ENCODE data around the gene LRP8. TPM values are rescaled to one million over a fixed set of nuclear protein-coding genes. Genes with fewer than 3 reads are reported as not detected.

The LRP8 gene
- total and polyA plus RNA-seq, 5 experiments from 2014 or later = 0.75 to 11.7 (median 1.4) TPM

DNA sequence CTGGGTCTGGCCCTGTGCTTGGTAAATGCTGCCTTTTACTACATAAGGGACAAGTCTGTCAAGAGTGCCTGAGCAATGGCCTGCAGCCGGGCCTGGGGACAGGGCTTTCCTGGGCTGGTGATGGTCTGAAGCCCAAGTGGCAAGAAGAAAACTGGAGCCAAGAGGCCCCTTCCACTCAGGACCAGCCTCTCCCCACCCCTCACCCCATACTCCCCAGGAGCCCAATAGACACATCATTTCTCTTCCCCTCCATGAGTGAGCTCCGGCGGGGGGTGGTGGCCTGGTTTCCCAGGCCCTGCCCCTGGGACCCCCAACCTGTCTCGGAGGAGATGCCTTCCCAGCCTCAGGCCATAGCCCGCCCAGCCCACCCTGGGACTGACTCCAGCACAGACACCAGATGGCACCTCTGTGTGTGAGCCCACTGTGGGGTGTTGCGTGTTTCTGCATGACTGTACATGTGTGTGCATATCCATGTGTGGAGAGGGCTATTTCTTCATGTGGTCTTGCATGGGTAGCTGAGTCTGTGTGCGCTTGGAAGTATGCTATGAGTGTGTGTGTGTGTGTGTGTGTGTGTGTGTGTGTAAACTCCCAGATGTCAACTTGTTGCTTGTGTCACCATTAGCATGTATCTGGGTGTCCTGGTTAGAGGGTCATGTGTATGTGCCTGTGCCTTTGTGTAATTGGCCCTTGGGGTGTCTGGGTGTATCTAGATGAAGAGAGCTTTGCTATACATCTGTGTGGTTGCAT is 14.3 kb upstream of the LRP8 start:
- no peaks in the 10 kb centered on the region for H3K4me1 Mint-ChIP-seq
- peaks cover 0 to 2% (median 0%) of the 10 kb centered on the region in 9 donors for H3K9me3 Mint-ChIP-seq
- H3K4me3 Mint-ChIP-seq = no peak overlapping the region
- H3K27me3 Mint-ChIP-seq = peaks cover 0 to 3% (median 0%) of the 10 kb centered on the region in 5 donors
- H3K36me3 Mint-ChIP-seq = no peaks in the 10 kb centered on the region
- ATAC-seq (no peak), DNase-seq (peak in 1 of 10 donors; percentile 8)
- no peak overlapping the region for H3K27ac Mint-ChIP-seq
- POLR2A ChIA-PET = no interaction called here

DNA sequence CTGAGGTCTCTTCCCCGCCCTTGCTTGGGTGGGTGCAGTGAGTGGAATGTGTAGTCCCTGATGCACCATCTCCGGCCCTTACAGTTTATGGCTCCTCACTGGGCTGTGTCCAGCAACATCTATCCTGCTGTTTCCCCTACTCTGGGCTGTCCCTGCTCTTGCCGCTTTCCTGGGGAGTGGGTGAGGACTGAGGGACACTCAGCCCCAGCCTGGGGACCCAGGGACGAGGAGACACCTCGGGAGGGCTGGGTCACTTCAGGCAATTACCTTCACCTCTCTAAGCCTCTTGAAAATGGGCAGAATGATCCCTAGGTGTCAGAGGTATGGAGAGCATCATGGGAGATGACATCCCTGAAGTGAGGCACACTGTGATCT is 13.6 kb upstream of the LRP8 start:
- Mint-ChIP-seq H3K27ac (no peak overlapping the region), H3K9me3 (peaks cover 0 to 2% (median 0%) of the 10 kb centered on the region in 9 donors), H3K4me1 (no peaks in the 10 kb centered on the region), H3K27me3 (peaks cover 0 to 3% (median 0%) of the 10 kb centered on the region in 5 donors), H3K36me3 (no peaks in the 10 kb centered on the region), H3K4me3 (no peak overlapping the region)
- no peak for DNase-seq
- POLR2A ChIA-PET = no interaction called here
- no peak for ATAC-seq

DNA sequence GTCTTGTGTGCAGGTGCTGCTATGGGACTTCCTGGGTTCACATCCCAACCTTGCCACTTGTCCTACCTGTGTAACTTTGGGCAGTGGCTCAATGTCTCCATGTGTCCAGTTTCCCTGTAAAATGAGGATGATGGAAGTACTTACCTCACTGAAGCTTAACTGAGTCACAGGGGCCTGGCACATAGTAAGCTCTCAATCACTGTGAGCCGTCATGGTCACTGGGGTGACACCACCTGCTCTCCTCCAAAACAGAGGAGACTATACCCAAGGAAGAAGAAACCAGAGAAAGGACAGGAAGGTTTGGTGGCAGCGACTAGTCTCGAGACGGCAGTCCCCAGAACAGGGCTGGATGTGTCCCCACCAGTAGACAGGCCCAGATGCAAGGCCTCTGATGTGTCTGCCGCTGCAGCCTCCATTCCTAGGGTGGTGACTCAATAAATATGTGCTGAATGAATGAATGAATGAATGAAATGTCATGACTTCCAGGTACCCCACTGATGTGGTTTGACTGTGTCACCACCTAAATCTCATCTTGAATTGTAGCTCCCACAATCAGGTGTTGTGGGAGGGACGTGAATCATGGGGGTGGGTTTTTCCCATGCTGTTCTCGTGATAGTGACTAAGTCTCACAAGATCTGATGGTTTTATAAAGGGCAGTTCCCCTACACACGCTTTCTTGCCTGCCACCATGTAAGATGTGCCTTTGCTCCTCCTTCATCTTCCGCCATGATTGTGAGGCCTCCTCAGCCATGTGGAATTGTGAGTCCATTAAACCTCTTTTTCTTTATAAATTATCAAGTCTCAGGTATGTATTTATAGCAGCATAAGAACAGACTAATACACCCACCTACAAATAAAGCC is 13.0 kb upstream of the LRP8 start:
- POLR2A ChIA-PET = no interaction called here
- H3K27ac Mint-ChIP-seq = no peak overlapping the region
- H3K4me1 Mint-ChIP-seq = no peaks in the 10 kb centered on the region
- peaks cover 0 to 3% (median 0%) of the 10 kb centered on the region in 5 donors for H3K27me3 Mint-ChIP-seq
- H3K36me3 Mint-ChIP-seq = no peaks in the 10 kb centered on the region
- H3K4me3 Mint-ChIP-seq = no peak overlapping the region
- DNase-seq = no peak
- H3K9me3 Mint-ChIP-seq = peaks cover 0 to 2% (median 0%) of the 10 kb centered on the region in 9 donors
- ATAC-seq = no peak

- Mint-ChIP-seq H3K9me3 (peaks cover 0 to 2% (median 0%) of the 10 kb centered on the region in 9 donors), H3K4me3 (no peak overlapping the region), H3K36me3 (no peaks in the 10 kb centered on the region), H3K27me3 (peaks cover 0 to 3% (median 0%) of the 10 kb centered on the region in 5 donors), H3K27ac (peak overlapping the region in 1 of 10 donors; percentile 60), H3K4me1 (peaks cover under 1 to 5% (median 3%) of the 10 kb centered on the region in 4 donors)
- DNase-seq (peak in 1 of 10 donors; percentile 7), ATAC-seq (no peak)
- POLR2A ChIA-PET = no interaction called here
Observed at GRCh38 chr1:53339736-53340635, 12.1 kb upstream of the LRP8 start.

GRCh38 chr1:53338423-53338822 is 10.6 kb upstream of the LRP8 start:
- no peak overlapping the region for H3K4me3 Mint-ChIP-seq
- no peak for ATAC-seq
- no peak for DNase-seq
- no peak overlapping the region for H3K27ac Mint-ChIP-seq
- peaks cover 0 to 3% (median 0%) of the 10 kb centered on the region in 5 donors for H3K27me3 Mint-ChIP-seq
- peaks cover 0 to 2% (median 0%) of the 10 kb centered on the region in 9 donors for H3K9me3 Mint-ChIP-seq
- POLR2A ChIA-PET = no interaction called here
- no peaks in the 10 kb centered on the region for H3K36me3 Mint-ChIP-seq
- H3K4me1 Mint-ChIP-seq = peaks cover 3 to 10% (median 9%) of the 10 kb centered on the region in 4 donors

- Mint-ChIP-seq H3K36me3 (no peaks in the 10 kb centered on the region), H3K27ac (no peak overlapping the region), H3K4me3 (no peak overlapping the region), H3K4me1 (peaks cover 5 to 10% (median 9%) of the 10 kb centered on the region in 4 donors), H3K27me3 (peaks cover 0 to 3% (median 0%) of the 10 kb centered on the region in 5 donors), H3K9me3 (peaks cover 0 to 2% (median 0%) of the 10 kb centered on the region in 9 donors)
- POLR2A ChIA-PET = no interaction called here
- no peak for ATAC-seq
- no peak for DNase-seq
Observed at GRCh38 chr1:53337499-53337898, 9.6 kb upstream of the LRP8 start.

- ATAC-seq (no peak), DNase-seq (no peak)
- H3K27ac Mint-ChIP-seq = no peak overlapping the region
- peaks cover 0 to 3% (median 0%) of the 10 kb centered on the region in 5 donors for H3K27me3 Mint-ChIP-seq
- POLR2A ChIA-PET = no interaction called here
- H3K4me1 Mint-ChIP-seq = peaks cover 7 to 10% (median 9%) of the 10 kb centered on the region in 4 donors
- no peaks in the 10 kb centered on the region for H3K36me3 Mint-ChIP-seq
- H3K9me3 Mint-ChIP-seq = peaks cover 0 to 2% (median 0%) of the 10 kb centered on the region in 9 donors
- no peak overlapping the region for H3K4me3 Mint-ChIP-seq
Observed at GRCh38 chr1:53336146-53336545, 8.3 kb upstream of the LRP8 start.

DNA sequence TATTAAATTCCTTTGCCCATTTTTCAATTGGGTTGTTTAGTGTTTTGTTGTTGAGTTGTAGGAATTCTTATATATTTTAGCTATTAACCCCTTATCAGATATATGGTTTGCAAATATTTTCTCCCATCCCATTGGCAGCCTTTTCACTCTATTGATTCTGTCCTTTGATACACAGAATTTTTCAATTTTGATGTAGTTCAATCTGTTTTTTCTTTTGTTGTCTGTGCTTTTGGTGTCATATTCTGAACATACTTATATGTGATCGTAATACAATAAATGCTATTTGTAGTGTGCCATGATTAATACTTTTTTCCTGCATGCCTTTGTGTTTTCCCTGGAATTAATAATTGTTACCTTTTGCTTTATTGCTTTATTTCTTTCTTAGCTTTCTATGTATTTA is 7.8 kb upstream of the LRP8 start:
- peaks cover 7 to 10% (median 9%) of the 10 kb centered on the region in 4 donors for H3K4me1 Mint-ChIP-seq
- H3K9me3 Mint-ChIP-seq = peaks cover 0 to 2% (median 0%) of the 10 kb centered on the region in 9 donors
- no peak overlapping the region for H3K27ac Mint-ChIP-seq
- ATAC-seq (no peak), DNase-seq (no peak)
- H3K36me3 Mint-ChIP-seq = no peaks in the 10 kb centered on the region
- no peak overlapping the region for H3K4me3 Mint-ChIP-seq
- H3K27me3 Mint-ChIP-seq = peaks cover 0 to 3% (median 0%) of the 10 kb centered on the region in 5 donors
- POLR2A ChIA-PET = no interaction called here

- peak in 1 of 2 donors; percentile 45 for ATAC-seq
- no peaks in the 10 kb centered on the region for H3K36me3 Mint-ChIP-seq
- no peaks in the 10 kb centered on the region for H3K9me3 Mint-ChIP-seq
- H3K27ac Mint-ChIP-seq = no peak overlapping the region
- no peak for DNase-seq
- H3K27me3 Mint-ChIP-seq = no peaks in the 10 kb centered on the region
- no peak overlapping the region for H3K4me3 Mint-ChIP-seq
- H3K4me1 Mint-ChIP-seq = peaks cover 7 to 10% (median 9%) of the 10 kb centered on the region in 4 donors
- POLR2A ChIA-PET = no interaction called here
Observed at GRCh38 chr1:53334781-53335180, 6.9 kb upstream of the LRP8 start.

DNA sequence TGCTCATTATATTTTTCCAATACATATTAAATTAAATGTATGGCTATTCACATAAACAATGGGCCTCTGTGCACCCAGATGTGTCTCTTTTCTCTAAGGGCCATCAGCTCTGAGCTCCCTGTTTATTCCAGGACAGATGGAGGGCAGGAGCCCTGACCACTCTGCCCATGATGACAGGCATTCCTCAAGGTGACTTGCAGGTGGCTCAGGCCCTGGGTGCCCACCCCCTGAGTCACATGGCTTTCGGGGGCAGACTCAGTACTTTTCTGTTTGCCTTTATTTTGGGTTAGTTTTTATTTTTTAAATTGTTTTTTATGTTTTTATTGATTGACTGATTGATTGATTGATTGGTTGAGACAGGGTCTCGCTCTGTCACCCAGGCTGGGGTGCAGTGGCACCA is 6.4 kb upstream of the LRP8 start:
- Mint-ChIP-seq H3K27me3 (no peaks in the 10 kb centered on the region), H3K36me3 (no peaks in the 10 kb centered on the region), H3K27ac (no peak overlapping the region), H3K4me3 (no peak overlapping the region), H3K4me1 (peaks cover 8 to 10% (median 10%) of the 10 kb centered on the region in 4 donors), H3K9me3 (no peaks in the 10 kb centered on the region)
- DNase-seq (no peak), ATAC-seq (no peak)
- POLR2A ChIA-PET = no interaction called here

DNA sequence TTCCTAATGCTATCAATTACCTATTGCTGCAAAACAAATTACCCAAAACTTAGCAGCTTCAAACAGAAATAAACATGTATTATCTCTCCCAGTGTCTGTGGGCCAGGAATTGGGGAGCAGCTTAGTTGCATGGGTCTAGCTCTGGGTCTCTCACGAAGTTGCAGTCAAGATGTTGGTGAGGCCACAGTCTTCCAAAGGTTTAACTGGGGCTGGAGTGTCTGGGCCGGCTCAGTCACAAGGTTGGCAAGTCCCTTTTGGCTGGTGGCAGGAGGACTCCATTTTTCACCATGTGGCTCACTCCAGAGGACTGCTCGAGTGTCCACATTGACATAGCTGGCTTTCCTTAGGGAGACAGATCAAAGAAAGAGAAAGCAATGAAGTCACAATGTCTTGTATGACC is 5.0 kb upstream of the LRP8 start:
- POLR2A ChIA-PET = interaction anchor here (0.6 kb wide), 1 partner anchor 1389 kb away, joined by 3 read pairs; no protein-coding TSS in a partner anchor
- no peak for ATAC-seq
- peak overlapping the region in 1 of 10 donors; percentile 47 for H3K27ac Mint-ChIP-seq

GRCh38 chr1:53332186-53332564 is 4.3 kb upstream of the LRP8 start:
- H3K9me3 Mint-ChIP-seq = no peaks in the 10 kb centered on the region
- H3K4me1 Mint-ChIP-seq = peaks cover 9 to 17% (median 12%) of the 10 kb centered on the region in 4 donors
- H3K27me3 Mint-ChIP-seq = no peaks in the 10 kb centered on the region
- ATAC-seq = no peak
- peak overlapping the region in 2 of 10 donors; percentile 26 for H3K4me3 Mint-ChIP-seq
- H3K27ac Mint-ChIP-seq = peak overlapping the region in 3 of 10 donors; percentile 22 to 58 (median 51)
- H3K36me3 Mint-ChIP-seq = no peaks in the 10 kb centered on the region
- peak in 1 of 10 donors; percentile 27 for DNase-seq
- POLR2A ChIA-PET = interaction anchor here (0.6 kb wide), 1 partner anchor 1389 kb away, joined by 3 read pairs; no protein-coding TSS in a partner anchor

More for the DNA sequence above, 5.0 kb upstream of the LRP8 start:
- no peak overlapping the region for H3K4me3 Mint-ChIP-seq
- DNase-seq = peak in 1 of 10 donors; percentile 22
- H3K27me3 Mint-ChIP-seq = no peaks in the 10 kb centered on the region
- no peaks in the 10 kb centered on the region for H3K9me3 Mint-ChIP-seq
- peaks cover 9 to 15% (median 12%) of the 10 kb centered on the region in 4 donors for H3K4me1 Mint-ChIP-seq
- no peaks in the 10 kb centered on the region for H3K36me3 Mint-ChIP-seq

Measured in naive thymus-derived CD8-positive, alpha-beta T cell (primary cell).